RPMI7951 (cell line): ENCODE results near the gene NPM1. TPM values are rescaled to one million over a fixed set of nuclear protein-coding genes. Genes with fewer than 3 reads are reported as not detected.
"Not testable (repeated sequence)": the region's sequence is repeated elsewhere in the genome, so short reads cannot be mapped to it uniquely, and the experiment has no call there.

Source experiments
- DNase-seq: peaks from one replicate; pipeline ENCODE4 v3.0.0-alpha.2; 2012; ENCODE audit warnings: low read depth
- total RNA-seq: library from RNA; depleted of rRNA; stranded (reverse); fragments of >200 nt; shearing (Covaris generic); gene quantifications from 2 replicates; pipeline ENCODE4 v1.2.3, GENCODE V29; 2014; rRNA removed

The NPM1 gene, protein sequence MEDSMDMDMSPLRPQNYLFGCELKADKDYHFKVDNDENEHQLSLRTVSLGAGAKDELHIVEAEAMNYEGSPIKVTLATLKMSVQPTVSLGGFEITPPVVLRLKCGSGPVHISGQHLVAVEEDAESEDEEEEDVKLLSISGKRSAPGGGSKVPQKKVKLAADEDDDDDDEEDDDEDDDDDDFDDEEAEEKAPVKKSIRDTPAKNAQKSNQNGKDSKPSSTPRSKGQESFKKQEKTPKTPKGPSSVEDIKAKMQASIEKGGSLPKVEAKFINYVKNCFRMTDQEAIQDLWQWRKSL
- 785 and 796 TPM in 2 replicates for total RNA-seq

DNA sequence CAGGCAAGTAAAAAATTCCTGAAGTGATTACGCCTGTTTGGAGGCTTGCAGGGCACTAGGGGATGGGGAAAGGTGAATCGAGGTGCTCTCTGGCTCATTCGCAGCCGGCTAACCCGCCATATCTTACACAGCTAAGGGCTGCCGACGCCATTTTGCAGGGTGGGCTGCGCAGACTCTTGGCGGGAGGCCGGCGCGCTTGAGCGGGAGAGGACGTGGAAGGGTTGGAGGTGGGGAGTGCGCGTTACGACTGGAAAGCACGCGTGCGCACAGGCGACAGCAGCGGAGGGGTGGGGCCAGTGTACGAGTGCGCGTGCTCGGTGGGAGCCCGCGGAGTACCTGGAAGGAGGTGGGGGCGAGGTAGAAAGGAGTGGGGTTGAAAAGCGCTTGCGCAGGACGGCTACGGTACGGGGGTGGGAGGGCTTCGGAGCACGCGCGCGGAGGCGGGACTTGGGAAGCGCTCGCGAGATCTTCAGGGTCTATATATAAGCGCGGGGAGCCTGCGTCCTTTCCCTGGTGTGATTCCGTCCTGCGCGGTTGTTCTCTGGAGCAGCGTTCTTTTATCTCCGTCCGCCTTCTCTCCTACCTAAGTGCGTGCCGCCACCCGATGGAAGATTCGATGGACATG is at the start of gene NPM1:
TSS of gene NPM1 (plus strand) at position 505 of the 625 bp plus-strand sequence. CDS start at position 605, 100 bp downstream.
- peak; percentile 94 for DNase-seq

DNA sequence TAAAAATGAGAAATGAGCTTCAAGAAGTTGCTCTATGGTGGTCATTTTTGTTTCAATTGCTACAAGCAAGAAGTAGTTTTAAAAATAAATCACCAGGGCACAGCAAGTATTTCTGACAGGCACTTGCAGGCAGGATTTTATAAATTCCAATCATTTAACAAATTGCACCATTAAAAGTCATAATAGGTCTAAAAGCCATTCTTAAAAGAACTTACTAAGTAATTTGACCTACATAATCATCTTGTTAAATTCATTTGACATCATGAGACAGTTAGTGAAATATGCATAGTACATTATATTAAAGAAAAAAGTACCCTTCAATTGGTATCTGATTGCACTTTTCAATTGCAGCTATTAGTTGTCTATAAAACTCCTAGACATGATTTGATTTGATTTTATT is 47.6 kb upstream of the NPM1 start:
- no peak for DNase-seq

DNA sequence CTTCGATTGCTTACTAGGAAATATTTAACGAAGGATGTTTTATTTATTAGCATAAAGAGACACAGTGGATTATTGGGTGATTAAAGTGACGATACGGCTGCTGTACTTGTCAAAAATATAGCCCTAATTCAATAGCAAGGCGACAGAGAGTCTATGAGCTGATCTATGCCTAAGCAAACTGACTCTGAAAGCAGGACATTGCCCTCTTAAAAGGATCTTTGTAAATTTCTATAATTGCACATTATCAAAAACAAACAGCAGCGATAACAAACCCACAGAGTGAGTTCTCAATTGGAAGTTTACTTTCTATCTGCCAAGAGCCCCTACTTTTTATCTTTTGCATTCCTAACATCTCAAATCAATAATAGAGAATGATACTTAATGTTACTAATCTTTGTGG is 47.2 kb upstream of the NPM1 start:
- no peak for DNase-seq

DNA sequence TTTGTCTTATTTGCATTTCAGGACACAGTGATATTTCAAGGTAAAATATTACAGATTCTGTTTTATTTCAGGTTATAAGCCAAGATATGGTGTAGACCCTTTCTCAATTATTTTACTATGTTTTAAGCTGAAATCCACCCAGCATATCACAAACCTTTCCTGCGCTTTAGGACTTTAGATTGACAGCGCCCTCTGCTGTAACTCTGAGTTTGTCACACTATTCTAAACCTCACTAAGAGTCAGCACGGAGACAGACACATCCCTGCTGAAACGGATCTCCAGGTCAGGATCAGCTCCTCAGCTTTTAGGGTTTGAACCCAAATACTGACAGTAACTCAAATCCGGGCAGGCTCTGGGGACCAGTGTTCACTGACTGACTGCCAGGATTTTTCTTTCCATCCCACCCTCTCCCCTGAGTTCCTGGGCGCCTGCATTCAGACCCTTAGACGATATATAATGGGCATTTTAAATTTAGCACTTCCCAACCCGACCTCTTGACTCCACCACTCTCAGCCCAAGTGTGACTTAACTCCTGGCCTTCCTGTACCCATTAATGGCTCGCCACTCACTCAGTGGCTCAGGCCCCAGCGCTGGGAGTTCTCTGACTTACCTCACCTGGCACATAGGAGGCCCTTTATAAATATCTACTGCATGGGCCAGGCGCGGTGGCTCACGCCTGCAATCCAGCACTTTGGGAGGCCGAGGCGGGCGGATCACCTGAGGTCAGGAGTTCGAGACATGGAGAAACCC is 45.1 kb upstream of the NPM1 start:
- peak; percentile 45 for DNase-seq

DNA sequence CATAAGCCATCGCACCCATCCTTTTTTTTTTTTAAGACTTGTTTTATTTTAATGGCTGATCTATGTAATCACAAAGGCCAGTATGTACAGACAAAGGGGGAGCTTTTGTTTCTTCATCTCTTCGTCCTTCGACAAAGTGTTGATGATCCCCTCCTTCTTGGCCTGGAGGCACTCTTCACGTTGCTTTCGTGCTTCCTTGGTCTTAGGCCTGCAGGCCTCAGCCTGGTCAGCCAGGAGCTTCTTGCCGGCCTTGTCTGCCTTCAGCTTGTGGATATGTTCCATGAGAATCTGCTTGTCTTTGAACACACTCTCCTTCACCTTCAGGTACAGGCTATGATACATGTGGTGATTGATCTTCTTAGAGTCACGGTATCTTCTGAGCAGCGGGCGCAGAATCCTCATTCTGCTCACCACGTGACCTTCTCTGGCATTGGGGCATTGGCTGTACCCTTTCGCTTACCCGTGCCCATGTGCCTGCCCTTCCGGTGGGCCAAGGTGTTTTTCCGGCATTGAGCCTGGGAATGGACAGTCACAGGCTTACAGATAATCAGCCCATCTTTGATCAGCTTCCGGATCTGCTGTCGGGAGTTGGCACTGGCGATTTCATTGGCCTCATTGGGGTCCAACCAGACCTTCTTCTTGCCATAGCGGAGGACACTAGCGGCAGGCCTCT is 42.6 kb upstream of the NPM1 start:
- DNase-seq = no peak

DNA sequence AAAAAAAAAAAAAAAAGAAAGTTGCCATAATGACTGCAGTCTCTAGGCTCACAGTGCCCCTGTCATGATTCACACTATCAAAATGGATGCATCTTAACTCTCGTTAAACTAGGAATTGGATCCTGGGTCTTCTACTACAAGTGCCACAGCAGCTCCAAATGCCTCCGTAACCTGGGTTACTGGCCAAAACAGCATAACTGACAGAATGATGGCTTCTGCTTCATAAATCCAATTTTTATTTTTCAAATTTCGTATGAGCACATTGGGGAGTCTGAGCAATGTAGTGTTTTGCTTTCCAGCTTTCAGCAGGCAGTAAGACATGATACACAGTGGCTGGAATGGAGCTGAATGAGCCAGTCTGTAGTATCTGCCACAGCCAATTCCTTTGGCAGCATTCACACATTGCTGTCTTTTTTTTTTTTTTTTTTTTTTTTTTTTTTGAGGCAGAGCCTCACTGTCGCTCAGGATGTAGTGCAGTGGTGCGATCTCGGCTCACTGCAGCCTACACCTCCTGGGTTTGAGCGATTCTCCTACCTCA is 36.0 kb upstream of the NPM1 start:
- DNase-seq = no peak

DNA sequence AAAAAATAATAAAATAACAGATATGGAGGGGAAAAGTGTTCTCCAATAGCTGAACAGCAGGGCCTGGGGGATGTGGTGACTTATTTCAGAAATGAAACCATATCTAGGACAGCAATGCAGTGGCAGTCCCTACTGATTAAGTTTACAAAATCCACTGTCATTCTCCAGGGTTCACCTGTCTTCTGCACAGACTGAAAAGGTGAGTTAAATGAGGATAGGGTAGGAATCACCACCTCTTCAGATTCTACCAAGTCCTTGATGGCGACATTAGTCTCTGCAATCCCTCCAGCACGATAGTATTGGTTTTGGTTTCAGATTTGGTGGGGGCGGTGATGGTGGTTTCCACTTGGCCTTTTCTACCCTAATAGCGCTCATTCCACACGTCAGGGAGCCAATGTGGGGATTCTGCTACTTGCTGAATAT is 32.3 kb upstream of the NPM1 start:
- no peak for DNase-seq

DNA sequence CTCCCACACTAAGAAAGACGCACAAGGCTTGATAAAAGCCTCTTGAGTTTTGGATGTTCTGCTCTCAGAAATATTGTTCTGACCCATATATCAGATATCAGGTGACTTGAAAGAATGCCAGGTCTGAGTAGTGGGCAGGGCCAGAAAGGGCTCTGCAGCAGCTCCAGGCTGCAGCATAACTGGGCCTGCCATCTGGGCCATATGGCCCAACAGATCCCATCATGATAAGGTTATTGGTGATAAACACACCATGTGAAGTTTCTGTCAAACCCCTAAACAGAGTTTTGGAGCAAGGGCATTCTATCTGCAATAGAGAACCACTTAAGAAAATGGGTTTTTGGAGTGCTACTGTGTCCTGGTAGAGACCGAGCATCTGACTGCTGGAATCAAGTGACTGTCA is 29.8 kb upstream of the NPM1 start:
- no peak for DNase-seq

DNA sequence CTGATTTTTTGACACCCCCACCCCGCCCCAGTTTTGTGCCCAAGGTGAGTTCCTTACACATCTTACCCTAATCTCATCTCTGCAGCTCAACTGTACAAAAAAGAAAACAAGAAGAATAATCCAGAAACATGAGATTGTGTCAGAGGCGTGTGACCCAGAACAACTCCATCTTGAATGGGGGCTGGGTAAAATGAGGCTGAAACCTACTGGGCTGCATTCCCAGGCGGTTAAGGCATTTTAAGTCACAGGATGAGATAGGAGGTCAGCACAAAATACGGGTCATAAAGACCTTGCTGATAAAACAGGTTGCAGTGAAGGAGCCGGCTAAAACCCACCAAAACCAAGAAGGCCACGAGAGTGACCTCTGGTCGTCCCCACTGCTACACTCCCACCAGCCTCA is 26.5 kb upstream of the NPM1 start:
- DNase-seq = not testable (repeated sequence)

DNA sequence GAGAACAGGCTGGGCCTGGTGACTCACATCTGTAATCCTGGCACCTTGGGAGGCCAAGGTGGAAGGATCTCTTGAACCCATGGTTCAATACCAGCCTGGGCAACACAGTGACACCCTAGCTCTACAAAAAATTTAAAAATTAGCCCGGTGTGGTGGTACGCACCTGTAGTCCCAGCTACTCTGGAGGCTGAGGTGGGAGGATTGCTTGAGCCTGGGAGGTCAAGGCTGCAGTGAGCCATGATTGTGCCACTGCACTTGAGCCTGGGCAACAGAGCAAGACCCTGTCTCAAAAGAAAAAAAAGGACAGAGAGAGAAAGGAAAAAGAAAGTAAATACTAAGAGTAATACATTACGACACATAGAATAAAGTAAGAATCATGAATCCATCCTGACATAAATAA is 24.4 kb upstream of the NPM1 start:
- DNase-seq = not testable (repeated sequence)

DNA sequence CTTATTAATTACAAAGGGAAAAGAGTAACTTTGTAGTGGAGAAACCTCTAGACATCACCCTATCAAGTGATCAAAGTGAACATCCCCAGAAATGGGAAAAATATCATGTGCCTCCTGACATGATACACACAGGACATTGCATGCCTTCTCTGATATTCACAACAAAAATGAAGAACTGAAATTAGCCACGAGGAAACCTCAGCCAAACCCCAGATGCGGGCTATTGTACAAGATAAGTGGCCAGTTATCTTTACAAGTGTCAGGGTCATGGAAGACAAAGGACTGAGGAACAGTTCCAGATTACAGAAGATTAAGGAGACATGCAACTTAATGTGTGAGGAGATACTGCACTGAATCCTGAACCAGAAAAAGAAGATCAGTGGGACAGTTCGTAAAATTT is 23.8 kb upstream of the NPM1 start:
- DNase-seq = no peak

DNA sequence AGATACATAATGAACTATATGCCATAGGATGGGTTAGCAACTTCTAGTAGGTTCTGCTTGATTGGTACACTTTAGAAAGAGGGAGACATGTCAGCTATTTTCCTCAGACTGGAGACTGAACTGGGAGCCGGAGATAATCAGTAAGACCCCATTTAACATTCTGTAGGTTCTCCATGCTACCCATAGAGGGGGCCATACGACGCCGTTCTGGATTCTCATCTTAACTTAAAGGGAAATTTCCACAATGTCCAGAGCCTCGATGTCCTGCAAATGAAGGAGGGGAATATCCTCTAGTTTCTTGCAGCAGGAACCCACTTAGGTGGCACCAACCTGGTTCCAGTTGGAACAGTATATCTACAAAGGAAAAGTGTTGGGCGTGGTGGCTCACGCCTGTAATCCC is 22.3 kb upstream of the NPM1 start:
- peak; percentile 19 for DNase-seq

DNA sequence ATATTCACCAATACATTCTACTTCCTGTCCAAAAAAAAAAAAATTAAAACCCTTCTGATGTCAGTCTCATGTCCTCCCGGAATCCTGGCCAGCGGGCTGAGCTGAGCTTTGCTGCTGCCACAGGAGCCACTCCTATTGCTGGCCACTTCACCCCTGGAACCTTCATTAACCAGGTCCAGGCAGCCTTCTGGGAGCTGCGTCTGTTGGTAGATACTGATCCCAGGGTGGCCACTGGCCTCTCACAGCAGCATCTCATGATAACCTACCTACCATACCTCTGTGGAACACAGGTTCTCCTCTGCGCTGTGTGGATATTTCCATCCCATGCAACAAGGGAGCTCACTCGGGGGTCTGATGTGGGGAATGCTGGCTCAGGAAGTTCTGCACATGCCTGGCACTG is 21.0 kb upstream of the NPM1 start:
- no peak for DNase-seq

DNA sequence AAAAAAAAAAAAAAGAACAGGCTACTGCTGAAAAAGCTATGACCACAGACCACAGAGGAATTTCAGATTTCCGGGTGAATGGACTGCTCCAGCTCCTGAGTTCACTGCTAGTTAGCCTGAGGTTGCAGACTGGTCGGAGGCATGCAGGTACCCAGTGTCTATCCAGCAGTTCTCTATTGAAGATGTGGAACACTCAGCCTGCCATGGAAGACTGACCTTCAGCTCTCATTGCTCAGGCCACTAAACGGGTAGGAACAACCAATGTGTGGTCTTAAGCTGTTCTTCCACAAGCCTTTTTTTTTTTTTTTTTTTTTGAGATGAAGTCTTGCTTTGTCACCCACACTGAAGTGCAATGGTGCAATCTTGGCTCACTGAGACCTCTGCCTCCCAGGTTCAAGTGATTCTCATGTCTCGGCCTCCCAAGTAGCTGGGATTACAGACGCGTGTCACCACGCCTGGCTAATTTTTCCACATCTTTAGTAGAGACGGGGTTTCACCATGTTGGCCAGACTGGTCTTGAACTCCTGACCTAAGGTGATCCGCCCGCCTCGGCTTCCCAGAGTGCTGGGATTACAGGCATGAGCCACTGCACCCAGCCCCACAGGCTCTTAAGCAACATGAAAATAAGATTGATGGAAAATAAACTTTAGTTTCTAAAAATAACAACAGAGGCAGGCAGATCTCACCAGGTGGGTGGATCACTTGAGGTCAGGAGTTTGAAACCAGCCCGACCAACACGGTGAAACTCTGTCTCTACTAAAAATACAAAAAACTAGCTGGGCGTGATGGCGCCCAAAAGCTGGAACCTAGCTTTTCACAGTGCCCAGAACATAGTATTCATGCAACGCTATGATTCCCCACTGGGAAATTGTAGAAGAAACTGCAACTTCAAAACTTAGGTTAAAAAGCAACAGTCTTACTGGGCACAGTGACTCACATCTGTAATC is 20.0 kb upstream of the NPM1 start:
- peak; percentile 77 for DNase-seq

DNA sequence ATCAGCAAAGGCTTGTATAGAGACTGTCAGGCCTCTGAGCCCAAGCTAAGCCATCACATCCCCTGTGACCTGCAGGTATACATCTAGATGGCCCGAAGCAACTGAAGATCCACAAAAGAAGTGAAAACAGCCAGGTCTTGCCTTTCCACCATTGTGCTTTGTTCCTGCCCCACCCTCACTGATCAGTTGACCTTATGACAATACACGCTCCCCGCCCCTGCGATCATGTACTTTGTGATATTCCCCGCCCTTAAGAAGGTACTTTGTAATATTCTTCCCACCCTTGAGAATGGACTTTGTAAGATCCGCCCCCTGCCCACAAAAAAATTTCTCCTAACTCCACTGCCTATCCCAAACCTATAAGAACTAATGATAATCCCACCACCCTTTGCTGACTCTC is 18.6 kb upstream of the NPM1 start:
- no peak for DNase-seq

DNA sequence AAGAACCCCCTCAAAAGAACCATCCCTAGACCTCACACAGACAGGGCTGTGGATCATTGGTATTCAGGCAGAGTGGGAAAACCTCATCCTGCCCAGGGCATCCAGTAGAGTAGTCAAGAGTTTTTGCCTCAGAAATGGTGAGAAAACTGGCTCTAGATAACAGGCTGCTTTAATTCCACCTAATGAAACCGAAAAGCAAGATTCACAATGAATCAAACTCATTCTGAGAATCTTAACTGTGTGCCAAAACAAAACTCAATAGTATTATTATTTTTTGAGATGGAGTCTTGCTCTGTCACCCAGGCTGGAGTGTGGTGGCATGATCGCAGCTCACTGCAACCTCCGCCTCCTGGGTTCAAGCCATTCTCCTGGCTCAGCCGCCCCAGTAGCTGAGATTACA is 17.8 kb upstream of the NPM1 start:
- DNase-seq = no peak

DNA sequence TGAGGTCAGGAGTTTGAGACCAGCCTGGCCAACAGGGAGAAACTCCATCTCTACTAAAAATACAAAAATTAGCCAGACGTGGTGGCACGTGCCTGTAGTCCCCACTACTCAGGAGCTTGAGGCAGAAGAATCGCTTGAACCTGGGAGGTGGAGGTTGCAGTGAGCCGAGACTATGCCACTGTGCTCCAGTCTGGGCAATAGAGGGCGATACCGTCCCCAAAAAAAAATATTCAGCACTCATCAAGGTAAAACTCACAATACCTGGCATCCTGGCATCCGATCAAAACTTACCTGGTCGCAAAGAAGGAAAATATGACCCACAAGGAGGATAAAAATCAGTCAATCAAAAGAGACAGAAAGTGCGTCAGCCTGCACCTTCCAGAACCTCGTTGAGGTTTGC is 16.8 kb upstream of the NPM1 start:
- not testable (repeated sequence) for DNase-seq

DNA sequence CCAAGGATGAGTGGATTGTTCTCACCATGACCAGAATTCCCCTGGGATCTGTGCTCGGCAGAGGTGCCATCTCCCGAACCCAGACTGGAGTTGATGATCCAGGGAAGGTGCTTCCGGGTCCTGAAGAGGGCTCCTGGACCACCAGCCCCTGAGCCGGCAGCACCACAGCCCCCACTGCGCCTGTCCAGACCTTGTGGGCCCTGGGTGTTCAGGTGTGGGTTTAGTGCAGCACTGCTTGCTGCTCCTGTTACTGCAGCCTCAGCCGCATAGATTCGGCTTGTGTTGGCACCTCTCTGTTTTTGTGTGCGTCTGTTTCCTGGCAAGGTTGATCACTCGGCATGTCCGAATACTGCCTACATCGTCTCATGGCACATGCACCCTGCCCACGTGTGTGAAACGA is 16.3 kb upstream of the NPM1 start:
- DNase-seq = no peak

DNA sequence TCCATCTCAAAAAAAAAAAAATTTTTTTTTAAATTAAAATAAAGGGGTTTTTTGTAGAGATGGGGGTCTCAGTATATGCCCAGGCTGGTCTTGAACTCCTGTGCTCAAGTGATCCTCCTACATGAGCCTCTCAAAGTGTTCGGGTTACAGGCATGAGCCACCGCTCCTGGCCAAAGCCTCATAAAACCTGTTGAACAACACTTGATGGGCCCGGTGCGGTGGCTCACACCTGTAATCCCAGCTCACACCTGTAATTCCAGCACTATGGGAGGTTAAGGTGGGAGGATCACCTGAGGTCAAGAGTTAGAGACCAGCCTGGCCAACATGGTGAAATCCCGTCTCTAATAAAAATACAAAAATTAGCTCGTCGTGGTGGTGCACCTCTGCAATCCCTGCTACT is 7.7 kb upstream of the NPM1 start:
- no peak for DNase-seq

DNA sequence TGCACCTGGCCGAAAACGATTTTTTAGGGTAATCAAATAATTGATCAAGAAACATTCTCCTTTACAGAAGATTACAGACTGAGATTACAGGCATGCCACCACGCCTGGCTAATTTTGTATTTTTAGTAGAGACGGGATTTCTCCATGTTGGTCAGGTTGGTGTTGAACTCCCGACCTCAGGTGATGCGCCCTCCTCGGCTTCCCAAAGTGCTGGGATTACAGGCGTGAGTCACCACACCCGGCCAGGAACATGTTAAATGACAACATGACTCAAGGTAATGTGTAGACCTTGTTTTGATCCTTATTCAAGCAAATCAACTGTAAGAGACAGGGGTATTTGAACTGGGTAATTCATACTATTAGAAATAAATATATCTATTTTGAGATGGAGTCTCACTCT is 3.2 kb upstream of the NPM1 start:
- not testable (repeated sequence) for DNase-seq

DNA sequence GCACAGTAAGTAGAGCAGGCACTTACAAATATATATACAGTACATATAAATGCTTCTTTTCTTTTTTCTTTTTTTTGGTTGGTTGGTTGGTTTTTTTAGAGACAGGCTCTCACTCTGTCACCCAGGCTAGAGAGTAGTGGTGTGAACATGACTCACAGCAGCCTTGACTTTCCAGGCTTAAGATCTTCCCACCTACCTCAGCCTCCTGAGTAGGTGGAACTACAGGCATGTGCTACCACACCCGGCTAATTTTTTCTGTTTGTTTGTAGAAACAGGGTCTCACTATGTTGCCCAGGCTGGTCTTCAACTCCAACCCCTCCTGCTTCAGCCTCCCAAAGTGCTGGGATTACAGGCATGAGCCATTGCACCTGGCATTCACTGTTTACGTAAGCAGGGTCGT is 2.6 kb upstream of the NPM1 start:
- DNase-seq = not testable (repeated sequence)
